HCT116 (cell line): ENCODE data around the gene MEOX1. TPM values are rescaled to one million over a fixed set of nuclear protein-coding genes. Genes with fewer than 3 reads are reported as not detected.

ENCODE experiments used
- ATAC-seq: fragments of 200-7000 bp; cut with Tn5 transposase; 2 replicates; pipeline ENCODE4 v1.9.1; 2020; ENCODE audit warnings: mild to moderate bottlenecking, moderate library complexity
- BruUV-seq: library from RNA; stranded (reverse); fragments of 400-500 nt; replicated peaks from 2 replicates; lab custom pipeline; 2021; lab: Mats Ljungman, UMichigan
- CTCF ChIA-PET: fragments of 300-600 bp; sonication (Branson Sonifier 250); formaldehyde crosslinking; loops from one replicate; lab custom pipeline; 2021; ENCODE audit warnings: antibody characterized with exemption; lab: Charles Lee
- POLR2A ChIA-PET: fragments of 300-600, 350-600 bp; sonication (Branson Sonifier 250); formaldehyde crosslinking; loops from one replicate; lab custom pipeline; 2021; ENCODE audit warnings: antibody characterized with exemption; lab: Charles Lee
- RAD21 ChIA-PET, 2 experiments: fragments of 300-600 bp; sonication (Branson Sonifier 250); formaldehyde crosslinking; loops; one replicate each; lab custom pipeline; 2023; ENCODE audit warnings: low total read pairs in 2 of 2; ENCODE audit not compliant: uncharacterized antibody in 2 of 2, unreplicated experiment in 2 of 2, low non-redundant PET in 1 of 2; lab: Charles Lee
- DNase-seq: peaks from one replicate; pipeline ENCODE4 v3.0.0-alpha.2; 2010; ENCODE audit warnings: low read depth, low spot score
- H2AFZ ChIP-seq: fragments of 200-600 bp; shearing (Covaris generic), sonication (generic); 2 replicates; pipeline ENCODE4 v1.6.1; 2017; ENCODE audit warnings: low read depth, mixed run types, mixed read lengths, antibody characterized with exemption, low read length; ENCODE audit not compliant: poor library complexity, severe bottlenecking
- H3K27ac ChIP-seq: 2 replicates; pipeline ENCODE4 v1.5.1; 2012; ENCODE audit warnings: low read depth, low read length
- H3K27me3 ChIP-seq: fragments of 200-600 bp; sonication (generic); 2 replicates; pipeline ENCODE4 v1.6.1; 2016; ENCODE audit warnings: mixed run types, low read length, mixed read lengths; ENCODE audit not compliant: insufficient read depth
- H3K36me3 ChIP-seq, 2 experiments: fragments of 200-500 bp in 1 of 2; fragments of 200-600 bp in 1 of 2; sonication (Bioruptor generic) in 1 of 2; sonication (generic) in 1 of 2; 2 replicates each; pipeline versions ENCODE4 v1.5.1 to v1.6.1; 2014 to 2016; ENCODE audit warnings: low read length in 2 of 2, inconsistent platforms in 1 of 2, mixed read lengths in 1 of 2, mixed run types in 1 of 2; ENCODE audit not compliant: insufficient read depth in 2 of 2, control insufficient read depth in 1 of 2
- H3K4me1 ChIP-seq, 2 experiments: fragments of 200-600 bp in 1 of 2; sonication (generic) in 1 of 2; 2 replicates each; pipeline versions ENCODE4 v1.5.1 to v1.6.1; 2012 to 2017; ENCODE audit warnings: low read length in 2 of 2, inconsistent platforms in 1 of 2, mild to moderate bottlenecking in 1 of 2, mixed read lengths in 1 of 2, mixed run types in 1 of 2, moderate library complexity in 1 of 2; ENCODE audit not compliant: insufficient read depth in 2 of 2, control insufficient read depth in 1 of 2
- H3K4me2 ChIP-seq: fragments of 200-600 bp; sonication (generic); 2 replicates; pipeline ENCODE4 v1.6.1; 2017; ENCODE audit warnings: mixed run types, low read length, mixed read lengths
- H3K4me3 ChIP-seq, 2 experiments: fragments of 200-600 bp in 1 of 2; sonication (generic) in 1 of 2; replicated peaks in 1 of 2; 2 replicates each; pipeline ENCODE4 v1.5.1; 2011 to 2016; ENCODE audit warnings: low read length in 2 of 2, control low read depth in 1 of 2, low read depth in 1 of 2, mild to moderate bottlenecking in 1 of 2, mixed read lengths in 1 of 2, mixed run types in 1 of 2
- H3K79me2 ChIP-seq: fragments of 200-600 bp; sonication (generic); 2 replicates; pipeline ENCODE4 v1.6.1; 2017; ENCODE audit warnings: mild to moderate bottlenecking, mixed run types, low read length, moderate library complexity, mixed read lengths; ENCODE audit not compliant: insufficient read depth
- H3K9ac ChIP-seq: fragments of 200-600 bp; sonication (generic); 2 replicates; pipeline ENCODE4 v1.6.1; 2016; ENCODE audit warnings: low read length, mixed read lengths
- H3K9me2 ChIP-seq: fragments of 200-600 bp; sonication (generic), shearing (Covaris generic); 2 replicates; pipeline ENCODE4 v1.6.1; 2017; ENCODE audit warnings: mixed run types, mild to moderate bottlenecking, moderate library complexity; ENCODE audit not compliant: insufficient read depth
- H3K9me3 ChIP-seq, 2 experiments: fragments of 200-500 bp in 1 of 2; fragments of 200-600 bp in 1 of 2; sonication (Bioruptor generic) in 1 of 2; sonication (generic) in 1 of 2; 2 replicates each; pipeline ENCODE4 v1.6.1; 2014 to 2017; ENCODE audit warnings: low read length in 2 of 2, mixed read lengths in 2 of 2, inconsistent platforms in 1 of 2, low read depth in 1 of 2, mild to moderate bottlenecking in 1 of 2, mixed run types in 1 of 2, moderate library complexity in 1 of 2; ENCODE audit not compliant: control insufficient read depth in 1 of 2, insufficient read depth in 1 of 2
- H4K20me1 ChIP-seq: fragments of 200-600 bp; sonication (generic), shearing (Covaris generic); 2 replicates; pipeline ENCODE4 v1.6.1; 2017; ENCODE audit warnings: mixed run types, mild to moderate bottlenecking, moderate library complexity; ENCODE audit not compliant: insufficient read depth
- ATF3 ChIP-seq: IDR thresholded peaks from 2 replicates; pipeline ENCODE4 v1.6.1; 2012
- CBX3 ChIP-seq: IDR thresholded peaks from 2 replicates; pipeline ENCODE4 v1.6.1; 2012; ENCODE audit warnings: low read depth
- CEBPB ChIP-seq: IDR thresholded peaks from 2 replicates; pipeline ENCODE4 v1.6.1; 2012; ENCODE audit warnings: low read depth
- CTCF ChIP-seq, 3 experiments: fragments of 200-600 bp in 1 of 3; sonication (generic) in 1 of 3; IDR thresholded peaks in 2 of 3; conservative IDR thresholded peaks in 1 of 3; 2 replicates each; pipeline ENCODE4 v1.5.1; 2012 to 2017; ENCODE audit warnings: low read depth in 2 of 3, low read length in 2 of 3, antibody characterized with exemption in 1 of 3, borderline replicate concordance in 1 of 3, control low read depth in 1 of 3, mild to moderate bottlenecking in 1 of 3, mixed read lengths in 1 of 3, mixed run types in 1 of 3, moderate library complexity in 1 of 3; ENCODE audit not compliant: insufficient read depth in 1 of 3
- EGR1 ChIP-seq: IDR thresholded peaks from 2 replicates; pipeline ENCODE4 v1.6.1; 2012; ENCODE audit warnings: low read depth
- ELF1 ChIP-seq: IDR thresholded peaks from 2 replicates; pipeline ENCODE4 v1.6.1; 2012; ENCODE audit warnings: low read depth, borderline replicate concordance
- EZH2 ChIP-seq: fragments of 200-600 bp; sonication (generic); IDR thresholded peaks from 2 replicates; pipeline ENCODE4 v1.6.1; 2017; ENCODE audit warnings: antibody characterized with exemption, mixed run types
- JUND ChIP-seq: IDR thresholded peaks from 2 replicates; pipeline ENCODE4 v1.6.1; 2012
- MAX ChIP-seq: IDR thresholded peaks from 2 replicates; pipeline ENCODE4 v1.6.1; 2012
- POLR2A ChIP-seq: IDR thresholded peaks from 2 replicates; pipeline ENCODE4 v1.7.0; 2011; ENCODE audit warnings: borderline replicate concordance; ENCODE audit not compliant: insufficient read depth, insufficient read length; ENCODE audit errors: extremely low read depth
- RAD21 ChIP-seq: IDR thresholded peaks from 2 replicates; pipeline ENCODE4 v1.6.1; 2012; ENCODE audit warnings: low read depth, mild to moderate bottlenecking
- REST ChIP-seq: IDR thresholded peaks from 2 replicates; pipeline ENCODE4 v1.6.1; 2012; ENCODE audit warnings: low read depth
- SIN3A ChIP-seq: IDR thresholded peaks from 2 replicates; pipeline ENCODE4 v1.6.1; 2012; ENCODE audit warnings: low read depth
- SP1 ChIP-seq: IDR thresholded peaks from 2 replicates; pipeline ENCODE4 v1.6.1; 2012; ENCODE audit warnings: low read depth
- TCF7L2 ChIP-seq: IDR thresholded peaks from 2 replicates; pipeline ENCODE4 v1.7.0; 2011; ENCODE audit warnings: borderline replicate concordance, inconsistent platforms; ENCODE audit not compliant: insufficient read depth, insufficient read length; ENCODE audit errors: extremely low read depth
- ZBTB33 ChIP-seq: IDR thresholded peaks from 2 replicates; pipeline ENCODE4 v1.6.1; 2011; ENCODE audit warnings: mild to moderate bottlenecking, low read length, moderate library complexity; ENCODE audit not compliant: insufficient replicate concordance; ENCODE audit errors: extremely low read depth
- ZFX ChIP-seq: fragments of 450-650 bp; IDR thresholded peaks from 2 replicates; pipeline ENCODE4 v1.6.1; 2017
- ZNF274 ChIP-seq: fragments of 200-500 bp; sonication (Bioruptor generic); IDR thresholded peaks from 2 replicates; pipeline ENCODE4 v1.6.1; 2014; ENCODE audit warnings: mild to moderate bottlenecking, low read depth, low read length, inconsistent platforms
- intact Hi-C: fragments of 100-400 bp; cut with micrococcal nuclease; formaldehyde crosslinking; loops from 2 replicates; pipeline ENCODE4 v1.10.0; 2022
- total RNA-seq: library from RNA; stranded (reverse); gene quantifications from one replicate; pipeline ENCODE4 v1.2.1, GENCODE V29; 2021; ENCODE audit not compliant: unreplicated experiment

The MEOX1 gene
- total RNA-seq, 1 experiment from 2014 or later, result not detected

- TF ChIP-seq JUND, result no peak
- no peak for TF ChIP-seq EZH2
- TF ChIP-seq SP1, result no peak
- TF ChIP-seq REST, result no peak
- no peak for TF ChIP-seq ZBTB33
- TF ChIP-seq ZFX, result no peak
- TF ChIP-seq MAX, result no peak
- TF ChIP-seq ELF1, result no peak
- TF ChIP-seq ATF3, result no peak
- no peak for TF ChIP-seq EGR1
- no peak for TF ChIP-seq SIN3A
- no peak for TF ChIP-seq ZNF274
- no peak for TF ChIP-seq CTCF (IDR thresholded peaks at IDR 0.05 in 2 of 3, conservative IDR thresholded peaks at IDR 0.05 in 1 of 3; ENCODE audit: borderline replicate concordance in 1 of 3, insufficient read depth in 1 of 3, low read depth in 2 of 3, low read length in 2 of 3)
- no peak for TF ChIP-seq CEBPB
- TF ChIP-seq TCF7L2, result no peak
- TF ChIP-seq RAD21, result no peak
- no peak for TF ChIP-seq POLR2A
- TF ChIP-seq CBX3, result no peak
- Histone ChIP-seq H3K9ac (no peak overlapping the region), H2AFZ (no peak overlapping the region), H3K79me2 (no peaks in the 10 kb centered on the region), H3K9me2 (no peaks in the 10 kb centered on the region), H3K27me3 (no peaks in the 10 kb centered on the region), H3K36me3 (no peaks in the 10 kb centered on the region), H3K4me3 (no peak overlapping the region), H3K4me2 (no peak overlapping the region), H4K20me1 (no peaks in the 10 kb centered on the region), H3K4me1 (peaks cover 0 to 12% of the 10 kb centered on the region in 2 experiments; a peak in 1 of 4 replicates), H3K9me3 (no peaks in the 10 kb centered on the region), H3K27ac (no peak overlapping the region)
- intact Hi-C loops, result no loop called here
- ATAC-seq (no peak), DNase-seq (no peak)
- RAD21 ChIA-PET, result no interaction called here
- BruUV-seq, result no TSS peak
- POLR2A ChIA-PET, result no interaction called here
- CTCF ChIA-PET, result no interaction called here
Observed at GRCh38 chr17:43595466-43595865, 66.3 kb downstream of the MEOX1 start.
